ENCODE measurements around the gene TPBG. TPM values are rescaled to one million over a fixed set of nuclear protein-coding genes. Genes with fewer than 3 reads are reported as not detected.

The TPBG gene
- total and polyA plus RNA-seq, 7 donors, result 0.47 to 3.0 (median 1.3) TPM

- intact Hi-C loops (cut with DNase I), result no loop called here
- H3K4me1 ChIP-seq, result no peaks in the 10 kb centered on the region
- H3K36me3 ChIP-seq (ENCODE audit: insufficient read depth in 1 of 2, low read depth in 1 of 2), result no peaks in the 10 kb centered on the region
- 57 to 80% (median 72%) methylated on average over 2 of the region's 2 CpGs for whole genome bisulfite sequencing, 3 donors
- ATAC-seq, result no peak
- no peak overlapping the region for H3K4me3 ChIP-seq
- H3K27ac ChIP-seq, result no peak overlapping the region
- no peak for TF ChIP-seq CTCF (IDR thresholded peaks at IDR 0.05)
- no peaks in the 10 kb centered on the region for H3K9me3 ChIP-seq
- no peak for DNase-seq
- no peaks in the 10 kb centered on the region for H3K27me3 ChIP-seq (ENCODE audit: insufficient read depth in 3 of 3, low read length in 2 of 3)
Measured at GRCh38 chr6:82371799-82372546, 8.4 kb downstream of the TPBG start.

GRCh38 chr6:82372656-82373055 is 9.0 kb downstream of the TPBG start:
- H3K27ac ChIP-seq, result no peak overlapping the region

GRCh38 chr6:82374516-82374915 is 10.9 kb downstream of the TPBG start:
- no peak for TF ChIP-seq CTCF (IDR thresholded peaks at IDR 0.05)
- H3K27me3 ChIP-seq (ENCODE audit: insufficient read depth in 3 of 3, low read length in 2 of 3), result no peaks in the 10 kb centered on the region
- no peak for ATAC-seq
- H3K4me3 ChIP-seq, result no peak overlapping the region
- intact Hi-C loops (cut with DNase I), result no loop called here
- no peaks in the 10 kb centered on the region for H3K9me3 ChIP-seq
- DNase-seq, result no peak
- no peaks in the 10 kb centered on the region for H3K36me3 ChIP-seq (ENCODE audit: insufficient read depth in 1 of 2, low read depth in 1 of 2)
- no peaks in the 10 kb centered on the region for H3K4me1 ChIP-seq
- H3K27ac ChIP-seq, result no peak overlapping the region

More at GRCh38 chr6:82372656-82373055, 9.0 kb downstream of the TPBG start:
- TF ChIP-seq CTCF (IDR thresholded peaks at IDR 0.05), result no peak
- 79 to 88% (median 83%) methylated on average over 3 of the region's 3 CpGs for WGBS, 3 donors
- no peak for ATAC-seq
- no peaks in the 10 kb centered on the region for H3K27me3 ChIP-seq (ENCODE audit: insufficient read depth in 3 of 3, low read length in 2 of 3)
- no peak for DNase-seq
- no peaks in the 10 kb centered on the region for H3K4me1 ChIP-seq
- no peaks in the 10 kb centered on the region for H3K36me3 ChIP-seq (ENCODE audit: insufficient read depth in 1 of 2, low read depth in 1 of 2)
- intact Hi-C loops (cut with DNase I), result no loop called here
- H3K9me3 ChIP-seq, result no peaks in the 10 kb centered on the region
- H3K4me3 ChIP-seq, result no peak overlapping the region

GRCh38 chr6:82376636-82377035 is 13.0 kb downstream of the TPBG start:
- no peak for TF ChIP-seq CTCF (IDR thresholded peaks at IDR 0.05)
- H3K9me3 ChIP-seq, result no peaks in the 10 kb centered on the region
- no peak overlapping the region for H3K4me3 ChIP-seq
- no peaks in the 10 kb centered on the region for H3K36me3 ChIP-seq (ENCODE audit: insufficient read depth in 1 of 2, low read depth in 1 of 2)
- ATAC-seq, result no peak
- H3K27me3 ChIP-seq (ENCODE audit: insufficient read depth in 3 of 3, low read length in 2 of 3), result no peaks in the 10 kb centered on the region
- DNase-seq, result no peak
- intact Hi-C loops (cut with DNase I), result no loop called here
- H3K4me1 ChIP-seq, result no peaks in the 10 kb centered on the region
- H3K27ac ChIP-seq, result no peak overlapping the region
